Stromal cell of bone marrow (primary cell): ENCODE data around the gene FARS2.
A peak's percentile ranks its signal among the peaks of the same experiment; 100 is the strongest.

Source experiments
- DNase-seq: peaks from one replicate; pipeline ENCODE4 v3.0.0-alpha.2; 2012; ENCODE audit warnings: low read depth

The FARS2 gene

GRCh38 chr6:5469101-5469846 lies 208.0 kb downstream of the FARS2 start:
- DNase-seq = no peak

- peak; percentile 33 for DNase-seq
Observed at GRCh38 chr6:5471044-5471443, 209.7 kb downstream of the FARS2 start.

- DNase-seq = no peak
Observed at GRCh38 chr6:5471637-5472398, 210.5 kb downstream of the FARS2 start.

GRCh38 chr6:5472571-5472970 lies 211.3 kb downstream of the FARS2 start:
- DNase-seq = no peak

- DNase-seq = no peak
Observed at GRCh38 chr6:5475779-5476178, 214.5 kb downstream of the FARS2 start.

GRCh38 chr6:5478380-5478779 lies 217.1 kb downstream of the FARS2 start:
- DNase-seq = no peak

- DNase-seq = no peak
Observed at GRCh38 chr6:5481033-5481432, 219.7 kb downstream of the FARS2 start.

GRCh38 chr6:5481750-5482149 lies 220.4 kb downstream of the FARS2 start:
- DNase-seq = no peak

- DNase-seq = no peak
Observed at GRCh38 chr6:5482619-5483018, 221.3 kb downstream of the FARS2 start.

- no peak for DNase-seq
Observed at GRCh38 chr6:5484692-5485091, 223.4 kb downstream of the FARS2 start.

- DNase-seq = no peak
Observed at GRCh38 chr6:5486214-5486613, 224.9 kb downstream of the FARS2 start.

GRCh38 chr6:5490501-5491069 lies 229.3 kb downstream of the FARS2 start:
- no peak for DNase-seq

GRCh38 chr6:5492356-5492755 lies 231.0 kb downstream of the FARS2 start:
- no peak for DNase-seq

- no peak for DNase-seq
Observed at GRCh38 chr6:5493806-5494205, 232.5 kb downstream of the FARS2 start.

GRCh38 chr6:5497896-5498578 lies 236.7 kb downstream of the FARS2 start:
- peak; percentile 67 for DNase-seq

- no peak for DNase-seq
Observed at GRCh38 chr6:5498579-5498899, 237.2 kb downstream of the FARS2 start.

GRCh38 chr6:5499644-5500306 lies 238.5 kb downstream of the FARS2 start:
- DNase-seq = peak; percentile 74

GRCh38 chr6:5501837-5502236 lies 240.5 kb downstream of the FARS2 start:
- DNase-seq = no peak

- DNase-seq = no peak
Observed at GRCh38 chr6:5504078-5504477, 242.8 kb downstream of the FARS2 start.

GRCh38 chr6:5506149-5506548 lies 244.8 kb downstream of the FARS2 start:
- DNase-seq = no peak

GRCh38 chr6:5506597-5506996 lies 245.3 kb downstream of the FARS2 start:
- no peak for DNase-seq

GRCh38 chr6:5507131-5507681 lies 245.9 kb downstream of the FARS2 start:
- DNase-seq = no peak
